Measurements from ENCODE around the gene HTRA3. TPM values are rescaled to one million over a fixed set of nuclear protein-coding genes. Genes with fewer than 3 reads are reported as not detected.

The HTRA3 gene
- total and polyA plus RNA-seq, 10 donors: 0.26 to 5.5 (median 2.5) TPM

GRCh38 chr4:8285976-8286718, 16.6 kb downstream of the HTRA3 start:
- Histone ChIP-seq H3K4me1 (peaks cover 0 to 12% (median 0%) of the 10 kb centered on the region in 6 donors), H3K36me3 (no peaks in the 10 kb centered on the region), H3K4me3 (no peak overlapping the region), H3K9me3 (no peaks in the 10 kb centered on the region), H3K27ac (no peak overlapping the region), H3K27me3 (replicated peaks in 1 of 7) (peaks cover 0 to 11% (median 0%) of the 10 kb centered on the region in 7 donors)
- intact Hi-C loops (cut with DNase I; ENCODE audit: low total_unique reads): no loop called here
- DNase-seq: peak; percentile 45
- TF ChIP-seq POLR2AphosphoS5 (IDR thresholded peaks at IDR 0.05) (no peak), CTCF (IDR thresholded peaks at IDR 0.05 in 8 of 11, conservative IDR thresholded peaks at IDR 0.05 in 3 of 11) (no peak), POLR2A (IDR thresholded peaks at IDR 0.05) (no peak)
- 85 to 94% (median 90%) methylated on average over 16 to 23 of the region's 23 CpGs for WGBS, 5 donors

- H3K4me1 ChIP-seq: peaks cover 0 to 12% (median 0%) of the 10 kb centered on the region in 6 donors
- intact Hi-C loops (cut with DNase I; ENCODE audit: low total_unique reads): no loop called here
- TF ChIP-seq POLR2AphosphoS5 (IDR thresholded peaks at IDR 0.05) (no peak), CTCF (IDR thresholded peaks at IDR 0.05 in 8 of 11, conservative IDR thresholded peaks at IDR 0.05 in 3 of 11) (no peak), POLR2A (IDR thresholded peaks at IDR 0.05) (no peak)
- WGBS, 5 donors: 78 to 95% (median 86%) methylated on average over 13 to 15 of the region's 15 CpGs
- no peaks in the 10 kb centered on the region for H3K9me3 ChIP-seq
- H3K27ac ChIP-seq: peak overlapping the region in 1 of 8 donors; percentile 59
- no peak overlapping the region for H3K4me3 ChIP-seq
- H3K27me3 ChIP-seq (replicated peaks in 1 of 7): peaks cover 0 to 11% (median 0%) of the 10 kb centered on the region in 7 donors
- H3K36me3 ChIP-seq: peaks cover 0 to 7% (median 0%) of the 10 kb centered on the region in 6 donors
- DNase-seq: peak; percentile 65
Measured at GRCh38 chr4:8286719-8287342, 17.3 kb downstream of the HTRA3 start.

GRCh38 chr4:8287343-8288280, 18.1 kb downstream of the HTRA3 start:
- TF ChIP-seq CTCF (IDR thresholded peaks at IDR 0.05 in 8 of 11, conservative IDR thresholded peaks at IDR 0.05 in 3 of 11) (no peak), POLR2AphosphoS5 (IDR thresholded peaks at IDR 0.05) (no peak), POLR2A (IDR thresholded peaks at IDR 0.05) (no peak)

More at GRCh38 chr4:8287343-8288280, 18.1 kb downstream of the HTRA3 start:
- 59 to 86% (median 79%) methylated on average over 18 of the region's 18 CpGs for WGBS, 5 donors
- Histone ChIP-seq H3K9me3 (no peaks in the 10 kb centered on the region), H3K36me3 (peaks cover 0 to 14% (median 0%) of the 10 kb centered on the region in 6 donors), H3K4me3 (no peak overlapping the region), H3K4me1 (peaks cover 0 to 12% (median 0%) of the 10 kb centered on the region in 6 donors), H3K27me3 (replicated peaks in 1 of 7) (peaks cover 0 to 11% (median 0%) of the 10 kb centered on the region in 7 donors), H3K27ac (peak overlapping the region in 1 of 8 donors; percentile 59)
- intact Hi-C loops (cut with DNase I; ENCODE audit: low total_unique reads): no loop called here
- DNase-seq: peak; percentile 44
